Measurements from ENCODE around the gene TMEM238.
A peak's percentile ranks its signal among the peaks of the same experiment; 100 is the strongest.
"Not testable (repeated sequence)": the region's sequence is repeated elsewhere in the genome, so short reads cannot be mapped to it uniquely, and the experiment has no call there.

Gene TMEM238

GRCh38 chr19:55419103-55419502 lies 35.0 kb upstream of the TMEM238 start:
- no peak overlapping the region for H3K27ac ChIP-seq (ENCODE audit: insufficient read depth, low read length, poor library complexity, severe bottlenecking)
- peaks cover 18% of the 10 kb centered on the region for H3K4me1 ChIP-seq (ENCODE audit: control insufficient read depth, insufficient read depth, low read length, poor library complexity, severe bottlenecking)
- no peaks in the 10 kb centered on the region for H3K27me3 ChIP-seq (replicated peaks; ENCODE audit: control insufficient read depth, insufficient read depth, low read length, poor library complexity, severe bottlenecking)
- H3K4me3 ChIP-seq (ENCODE audit: insufficient read depth, low read depth, low read length, poor library complexity, severe bottlenecking), result no peak overlapping the region
- no peaks in the 10 kb centered on the region for H3K36me3 ChIP-seq (ENCODE audit: control insufficient read depth, insufficient read depth, low read length)
- no peak for DNase-seq
- H3K9me3 ChIP-seq (ENCODE audit: control insufficient read depth, low read length), result no peaks in the 10 kb centered on the region

- Histone ChIP-seq H3K9me3 (ENCODE audit: control insufficient read depth, low read length) (no peaks in the 10 kb centered on the region), H3K27ac (ENCODE audit: insufficient read depth, low read length, poor library complexity, severe bottlenecking) (no peak overlapping the region), H3K4me1 (ENCODE audit: control insufficient read depth, insufficient read depth, low read length, poor library complexity, severe bottlenecking) (peaks cover 18% of the 10 kb centered on the region), H3K27me3 (replicated peaks; ENCODE audit: control insufficient read depth, insufficient read depth, low read length, poor library complexity, severe bottlenecking) (no peaks in the 10 kb centered on the region), H3K4me3 (ENCODE audit: insufficient read depth, low read depth, low read length, poor library complexity, severe bottlenecking) (no peak overlapping the region), H3K36me3 (ENCODE audit: control insufficient read depth, insufficient read depth, low read length) (no peaks in the 10 kb centered on the region)
- peak; percentile 11 to 42 (median 17) for DNase-seq
These were observed 34.1 kb upstream of the TMEM238 start for GRCh38 chr19:55418185-55418584.

- no peaks in the 10 kb centered on the region for H3K9me3 ChIP-seq (ENCODE audit: control insufficient read depth, low read length)
- H3K27me3 ChIP-seq (replicated peaks; ENCODE audit: control insufficient read depth, insufficient read depth, low read length, poor library complexity, severe bottlenecking), result no peaks in the 10 kb centered on the region
- no peak for DNase-seq
- peaks cover 9% of the 10 kb centered on the region for H3K36me3 ChIP-seq (ENCODE audit: control insufficient read depth, insufficient read depth, low read length)
- H3K27ac ChIP-seq (ENCODE audit: insufficient read depth, low read length, poor library complexity, severe bottlenecking), result no peak overlapping the region
- H3K4me1 ChIP-seq (ENCODE audit: control insufficient read depth, insufficient read depth, low read length, poor library complexity, severe bottlenecking), result peaks cover 14% of the 10 kb centered on the region
- H3K4me3 ChIP-seq (ENCODE audit: insufficient read depth, low read depth, low read length, poor library complexity, severe bottlenecking), result no peak overlapping the region
These were observed 26.1 kb upstream of the TMEM238 start for GRCh38 chr19:55410168-55410567.

GRCh38 chr19:55409179-55409578 lies 25.1 kb upstream of the TMEM238 start:
- H3K9me3 ChIP-seq (ENCODE audit: control insufficient read depth, low read length); H3K27ac ChIP-seq (ENCODE audit: insufficient read depth, low read length, poor library complexity, severe bottlenecking); H3K4me3 ChIP-seq (ENCODE audit: insufficient read depth, low read depth, low read length, poor library complexity, severe bottlenecking); H3K36me3 ChIP-seq (ENCODE audit: control insufficient read depth, insufficient read depth, low read length); DNase-seq; H3K27me3 ChIP-seq (replicated peaks; ENCODE audit: control insufficient read depth, insufficient read depth, low read length, poor library complexity, severe bottlenecking): not testable (repeated sequence)
- peaks cover 14% of the 10 kb centered on the region for H3K4me1 ChIP-seq (ENCODE audit: control insufficient read depth, insufficient read depth, low read length, poor library complexity, severe bottlenecking)

- H3K4me3 ChIP-seq (ENCODE audit: insufficient read depth, low read depth, low read length, poor library complexity, severe bottlenecking), result peak overlapping the region; percentile 28
These were observed 24.4 kb upstream of the TMEM238 start for GRCh38 chr19:55408533-55408872.

GRCh38 chr19:55407800-55408532 lies 23.9 kb upstream of the TMEM238 start:
- H3K4me1 ChIP-seq (ENCODE audit: control insufficient read depth, insufficient read depth, low read length, poor library complexity, severe bottlenecking), result peaks cover 14% of the 10 kb centered on the region
- peak overlapping the region; percentile 85 for H3K4me3 ChIP-seq (ENCODE audit: insufficient read depth, low read depth, low read length, poor library complexity, severe bottlenecking)
- H3K9me3 ChIP-seq (ENCODE audit: control insufficient read depth, low read length), result no peaks in the 10 kb centered on the region
- peak overlapping the region; percentile 97 for H3K27ac ChIP-seq (ENCODE audit: insufficient read depth, low read length, poor library complexity, severe bottlenecking)
- peaks cover 14% of the 10 kb centered on the region for H3K36me3 ChIP-seq (ENCODE audit: control insufficient read depth, insufficient read depth, low read length)
- DNase-seq, result peak; percentile 95 to 97 (median 96)
- H3K27me3 ChIP-seq (replicated peaks; ENCODE audit: control insufficient read depth, insufficient read depth, low read length, poor library complexity, severe bottlenecking), result no peaks in the 10 kb centered on the region

More at GRCh38 chr19:55408533-55408872, 24.4 kb upstream of the TMEM238 start:
- H3K4me1 ChIP-seq (ENCODE audit: control insufficient read depth, insufficient read depth, low read length, poor library complexity, severe bottlenecking), result peaks cover 14% of the 10 kb centered on the region
- peaks cover 9% of the 10 kb centered on the region for H3K36me3 ChIP-seq (ENCODE audit: control insufficient read depth, insufficient read depth, low read length)
- H3K27me3 ChIP-seq (replicated peaks; ENCODE audit: control insufficient read depth, insufficient read depth, low read length, poor library complexity, severe bottlenecking), result no peaks in the 10 kb centered on the region
- no peaks in the 10 kb centered on the region for H3K9me3 ChIP-seq (ENCODE audit: control insufficient read depth, low read length)
- peak overlapping the region; percentile 97 for H3K27ac ChIP-seq (ENCODE audit: insufficient read depth, low read length, poor library complexity, severe bottlenecking)
- no peak for DNase-seq

- DNase-seq; H3K9me3 ChIP-seq (ENCODE audit: control insufficient read depth, low read length); H3K27me3 ChIP-seq (replicated peaks; ENCODE audit: control insufficient read depth, insufficient read depth, low read length, poor library complexity, severe bottlenecking): not testable (repeated sequence)
- Histone ChIP-seq H3K36me3 (ENCODE audit: control insufficient read depth, insufficient read depth, low read length) (peaks cover 19% of the 10 kb centered on the region), H3K27ac (ENCODE audit: insufficient read depth, low read length, poor library complexity, severe bottlenecking) (peak within 1 kb of the TSS; percentile 97), H3K4me1 (ENCODE audit: control insufficient read depth, insufficient read depth, low read length, poor library complexity, severe bottlenecking) (peaks cover 14% of the 10 kb centered on the region), H3K4me3 (ENCODE audit: insufficient read depth, low read depth, low read length, poor library complexity, severe bottlenecking) (peak within 1 kb of the TSS; percentile 85)
These were observed 23.4 kb upstream of the TMEM238 start, which contains the start of gene UBE2S for GRCh38 chr19:55407550-55407799. TSS of gene UBE2S (minus strand) at chr19:55407788. CDS start at chr19:55407589, 199 bp downstream.

GRCh38 chr19:55406826-55407549 lies 22.9 kb upstream of the TMEM238 start:
- Histone ChIP-seq H3K4me1 (ENCODE audit: control insufficient read depth, insufficient read depth, low read length, poor library complexity, severe bottlenecking) (peaks cover 14% of the 10 kb centered on the region), H3K27me3 (replicated peaks; ENCODE audit: control insufficient read depth, insufficient read depth, low read length, poor library complexity, severe bottlenecking) (no peaks in the 10 kb centered on the region), H3K9me3 (ENCODE audit: control insufficient read depth, low read length) (no peaks in the 10 kb centered on the region), H3K36me3 (ENCODE audit: control insufficient read depth, insufficient read depth, low read length) (peaks cover 24% of the 10 kb centered on the region), H3K4me3 (ENCODE audit: insufficient read depth, low read depth, low read length, poor library complexity, severe bottlenecking) (peak overlapping the region; percentile 85), H3K27ac (ENCODE audit: insufficient read depth, low read length, poor library complexity, severe bottlenecking) (peak overlapping the region; percentile 97)
- peak in 2 of 3 donors; percentile 5 to 27 for DNase-seq

GRCh38 chr19:55406091-55406825 lies 22.2 kb upstream of the TMEM238 start:
- no peak for DNase-seq
- Histone ChIP-seq H3K36me3 (ENCODE audit: control insufficient read depth, insufficient read depth, low read length) (peaks cover 29% of the 10 kb centered on the region), H3K27me3 (replicated peaks; ENCODE audit: control insufficient read depth, insufficient read depth, low read length, poor library complexity, severe bottlenecking) (no peaks in the 10 kb centered on the region), H3K27ac (ENCODE audit: insufficient read depth, low read length, poor library complexity, severe bottlenecking) (no peak overlapping the region), H3K4me1 (ENCODE audit: control insufficient read depth, insufficient read depth, low read length, poor library complexity, severe bottlenecking) (peaks cover 14% of the 10 kb centered on the region), H3K4me3 (ENCODE audit: insufficient read depth, low read depth, low read length, poor library complexity, severe bottlenecking) (peak overlapping the region; percentile 85), H3K9me3 (ENCODE audit: control insufficient read depth, low read length) (no peaks in the 10 kb centered on the region)

- no peaks in the 10 kb centered on the region for H3K9me3 ChIP-seq (ENCODE audit: control insufficient read depth, low read length)
- H3K4me3 ChIP-seq (ENCODE audit: insufficient read depth, low read depth, low read length, poor library complexity, severe bottlenecking), result no peak overlapping the region
- no peak for DNase-seq
- no peaks in the 10 kb centered on the region for H3K27me3 ChIP-seq (replicated peaks; ENCODE audit: control insufficient read depth, insufficient read depth, low read length, poor library complexity, severe bottlenecking)
- peaks cover 14% of the 10 kb centered on the region for H3K4me1 ChIP-seq (ENCODE audit: control insufficient read depth, insufficient read depth, low read length, poor library complexity, severe bottlenecking)
- H3K36me3 ChIP-seq (ENCODE audit: control insufficient read depth, insufficient read depth, low read length), result peaks cover 33% of the 10 kb centered on the region
- H3K27ac ChIP-seq (ENCODE audit: insufficient read depth, low read length, poor library complexity, severe bottlenecking), result no peak overlapping the region
These were observed 21.5 kb upstream of the TMEM238 start for GRCh38 chr19:55405638-55406037.
